PFSK-1 (cell line): ENCODE measurements around the gene FBH1.

Source experiments
- FOXP2 ChIP-seq: optimal IDR thresholded peaks from 2 replicates; pipeline ENCODE3; 2011; ENCODE audit warnings: borderline replicate concordance, control low read depth, inconsistent platforms; ENCODE audit not compliant: insufficient read depth; ENCODE audit errors: extremely low read length, extremely low read depth
- POLR2AphosphoS5 ChIP-seq: IDR thresholded peaks from 2 replicates; pipeline ENCODE4 v1.6.1; 2012; ENCODE audit warnings: low read depth, mild to moderate bottlenecking, control low read depth, low read length, moderate library complexity
- REST ChIP-seq, 2 experiments: IDR thresholded peaks; 2 replicates each; pipeline versions ENCODE4 v1.6.1 to v1.8.0; 2011 to 2012; ENCODE audit warnings: low read depth in 2 of 2, low read length in 2 of 2, control low read depth in 1 of 2, inconsistent platforms in 1 of 2, mild to moderate bottlenecking in 1 of 2, moderate library complexity in 1 of 2; ENCODE audit not compliant: insufficient read depth in 1 of 2
- SIN3A ChIP-seq: IDR thresholded peaks from 2 replicates; pipeline ENCODE4 v1.6.1; 2012; ENCODE audit warnings: mild to moderate bottlenecking, low read length, moderate library complexity, borderline replicate concordance; ENCODE audit not compliant: insufficient read depth
- TAF1 ChIP-seq: IDR thresholded peaks from 2 replicates; pipeline ENCODE4 v1.6.1; 2012; ENCODE audit warnings: low read length, control low read depth, borderline replicate concordance; ENCODE audit not compliant: insufficient read depth

FBH1 gene

GRCh38 chr10:5941579-5941978 is 51.5 kb downstream of the FBH1 start:
- TF ChIP-seq FOXP2 (no peak), SIN3A (no peak), REST (IDR thresholded peaks at IDR 0.05; ENCODE audit: insufficient read depth in 1 of 2, low read depth in 2 of 2, low read length in 2 of 2) (no peak), POLR2AphosphoS5 (no peak), TAF1 (no peak)

- TF ChIP-seq REST (IDR thresholded peaks at IDR 0.05; ENCODE audit: insufficient read depth in 1 of 2, low read depth in 2 of 2, low read length in 2 of 2) (no peak), FOXP2 (no peak), TAF1 (no peak), SIN3A (no peak), POLR2AphosphoS5 (no peak)
Measured at GRCh38 chr10:5942001-5942400, 52.0 kb downstream of the FBH1 start.

- TF ChIP-seq SIN3A (no peak), TAF1 (no peak), POLR2AphosphoS5 (no peak), FOXP2 (no peak), REST (IDR thresholded peaks at IDR 0.05; ENCODE audit: insufficient read depth in 1 of 2, low read depth in 2 of 2, low read length in 2 of 2) (no peak)
Measured at GRCh38 chr10:5942474-5942873, 52.4 kb downstream of the FBH1 start.

GRCh38 chr10:5943536-5943935 is 53.5 kb downstream of the FBH1 start:
- TF ChIP-seq SIN3A (no peak), REST (IDR thresholded peaks at IDR 0.05; ENCODE audit: insufficient read depth in 1 of 2, low read depth in 2 of 2, low read length in 2 of 2) (no peak), TAF1 (no peak), POLR2AphosphoS5 (no peak), FOXP2 (no peak)
